HuH-7 (cell line): ENCODE results near the gene C12orf42.

Source experiments
- DNase-seq: peaks from one replicate; pipeline ENCODE4 v3.0.0; 2011; ENCODE audit warnings: low spot score

The C12orf42 gene

DNA sequence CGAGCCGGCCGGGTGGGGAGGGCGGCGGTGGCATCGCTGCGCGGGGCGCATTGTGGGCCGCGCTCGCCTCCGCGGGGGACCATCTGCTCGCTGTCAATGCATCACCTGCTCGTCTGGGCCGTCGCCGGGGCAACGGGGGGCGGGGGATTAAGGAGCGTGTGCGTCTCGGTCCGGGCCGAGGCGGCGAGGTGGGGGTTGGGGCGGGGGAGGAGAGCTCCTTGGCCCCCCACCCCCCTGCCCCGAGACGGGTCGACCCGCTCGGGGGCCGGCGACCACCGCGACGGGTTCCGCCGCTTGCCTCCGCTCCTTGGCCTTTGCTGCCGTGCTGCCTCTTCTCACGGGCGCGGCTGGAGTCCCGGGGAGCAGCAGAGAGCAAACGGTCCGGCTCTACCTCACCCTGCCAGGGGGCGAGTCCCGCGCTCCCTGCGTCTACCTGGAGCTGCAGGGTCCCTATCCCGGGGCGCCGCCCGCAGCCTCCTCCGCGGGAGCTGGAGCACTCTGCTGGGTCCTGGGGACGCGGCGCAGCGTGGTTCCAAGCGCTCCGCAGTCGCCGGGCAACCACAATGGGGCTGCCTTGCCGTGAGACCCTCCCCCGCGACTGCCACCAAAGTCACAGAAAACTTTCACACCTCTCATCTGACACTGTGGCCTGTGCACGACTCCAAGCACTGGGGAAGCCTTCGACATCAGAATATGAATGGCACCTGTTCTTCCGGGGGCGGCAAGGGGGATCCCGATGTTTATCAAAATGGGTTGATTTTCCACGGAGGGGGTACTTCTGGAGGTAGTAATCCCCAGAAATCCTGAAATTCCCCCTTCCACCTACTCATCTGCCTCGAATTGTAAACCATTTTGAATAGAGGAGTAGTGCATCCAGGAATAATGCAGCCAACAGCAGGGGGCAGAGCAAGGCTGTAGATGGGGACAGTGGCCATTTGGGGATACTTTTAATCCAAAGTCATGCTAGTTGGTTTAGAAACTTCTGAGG, at the start of gene C12orf42:
Gene C12orf42, minus strand, starts transcription at position 500 of the 988 bp plus-strand sequence. CDS start 17,542 bp downstream, outside the sequence.
- DNase-seq = peak; percentile 54

DNA sequence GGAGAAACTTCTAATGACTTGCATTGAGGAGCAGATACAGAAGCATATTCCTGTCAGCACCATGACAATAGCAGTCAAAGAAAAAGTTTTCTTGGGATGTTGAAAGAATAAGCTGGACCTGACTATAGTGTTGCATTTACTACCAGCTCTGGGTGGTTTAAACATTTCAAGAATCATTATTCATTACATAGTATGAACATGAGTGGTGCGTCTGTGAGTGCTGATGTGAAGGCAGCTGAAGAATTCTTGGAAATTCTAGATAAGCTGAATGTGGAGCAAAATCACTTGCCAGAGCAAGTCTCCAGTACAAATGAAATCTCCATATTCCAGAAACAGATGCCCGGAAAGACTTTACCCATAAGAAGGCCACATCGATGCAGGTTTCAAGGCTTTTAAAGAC, 46.3 kb upstream of the C12orf42 start:
- no peak for DNase-seq

DNA sequence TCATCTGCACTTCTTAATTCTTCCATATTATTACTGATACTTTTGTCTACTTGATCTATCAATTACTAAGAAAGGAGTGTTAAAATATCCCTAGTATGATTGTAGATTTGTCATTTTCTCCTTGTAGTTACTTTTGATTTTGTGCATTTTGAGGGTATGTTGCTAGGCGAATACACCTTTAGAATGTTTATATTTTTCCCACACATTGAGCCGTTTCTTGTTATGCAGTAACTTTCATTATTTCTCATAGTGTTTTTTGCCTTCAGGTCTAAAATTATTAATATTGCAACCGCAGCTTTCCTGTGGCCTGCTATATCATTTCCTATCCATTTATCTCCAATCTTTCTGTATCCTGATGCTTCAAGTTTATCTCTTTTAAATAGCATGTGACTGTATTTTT, 44.6 kb upstream of the C12orf42 start:
- DNase-seq = no peak

DNA sequence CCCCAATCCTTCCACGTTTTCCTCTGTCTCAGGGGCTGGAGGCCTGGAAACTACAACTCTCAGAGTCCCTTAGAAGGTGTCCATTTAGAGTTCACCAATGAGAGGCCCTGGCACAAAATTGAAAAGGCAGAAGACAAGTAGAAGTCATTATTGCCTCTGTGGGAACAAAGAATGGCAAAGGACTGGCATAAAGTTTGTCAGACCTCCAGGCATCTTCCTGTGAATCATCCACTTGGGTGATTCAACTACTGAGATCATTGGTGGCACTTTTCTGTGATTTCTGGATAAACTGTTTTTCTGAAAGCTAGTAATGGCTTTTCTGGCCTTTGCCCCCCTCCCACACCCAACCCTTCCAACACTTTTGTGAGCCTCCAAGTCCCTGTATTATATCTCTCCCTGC, 42.6 kb upstream of the C12orf42 start:
- no peak for DNase-seq

DNA sequence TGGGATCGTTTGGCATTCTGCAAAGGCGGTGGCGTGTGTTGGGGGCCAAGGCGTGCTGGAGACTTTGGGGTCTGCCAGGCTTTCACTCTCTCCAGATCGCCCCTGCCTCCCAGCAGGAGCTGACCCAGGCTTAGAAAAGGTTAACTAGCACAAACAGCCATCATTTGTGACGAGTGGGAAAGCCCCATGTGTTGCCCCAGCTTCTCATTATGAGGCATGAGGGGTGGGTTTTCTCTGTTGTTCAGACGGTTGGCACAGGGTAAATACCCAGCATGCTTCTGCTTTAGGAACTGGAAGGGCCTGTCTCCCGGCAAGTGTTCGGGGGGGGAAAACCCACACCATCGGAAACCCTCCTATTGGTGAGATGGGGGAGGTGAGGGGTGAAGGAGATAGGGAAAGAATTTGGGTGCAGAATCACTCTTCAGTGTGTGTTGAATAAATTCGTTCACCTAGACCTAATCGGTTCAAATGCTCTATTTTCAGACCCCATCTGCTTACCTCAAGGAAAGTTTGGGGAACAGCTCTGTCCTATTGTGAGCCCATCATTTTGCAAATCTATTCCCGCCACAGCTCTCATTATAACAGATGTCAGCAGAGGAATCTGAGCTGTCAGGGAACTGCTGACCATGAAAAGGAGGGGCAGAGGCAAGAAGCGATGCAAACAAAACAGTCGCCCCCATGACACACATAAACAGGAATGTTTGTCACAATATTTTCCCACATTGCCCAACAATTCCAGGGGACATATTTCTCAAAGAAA, 34.7 kb upstream of the C12orf42 start:
- no peak for DNase-seq

DNA sequence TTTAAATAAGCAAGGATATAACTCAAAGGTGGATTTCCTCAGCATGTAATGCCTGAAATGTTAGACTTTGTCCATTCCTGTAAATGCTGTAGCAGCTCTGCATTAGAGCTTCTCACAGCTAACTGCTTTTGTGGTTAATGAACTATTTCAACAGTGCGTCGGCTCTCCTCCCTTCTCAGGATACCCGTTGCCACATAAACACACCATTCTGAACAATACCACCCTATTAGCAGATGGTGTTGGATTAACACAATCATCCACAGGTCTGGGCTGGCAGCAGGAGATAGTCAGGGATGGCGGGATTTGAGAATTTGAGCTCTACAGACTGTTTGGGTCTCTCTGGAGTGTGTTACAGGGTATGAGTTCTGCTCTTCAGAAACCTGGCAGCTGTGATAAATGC, 33.5 kb upstream of the C12orf42 start:
- no peak for DNase-seq

DNA sequence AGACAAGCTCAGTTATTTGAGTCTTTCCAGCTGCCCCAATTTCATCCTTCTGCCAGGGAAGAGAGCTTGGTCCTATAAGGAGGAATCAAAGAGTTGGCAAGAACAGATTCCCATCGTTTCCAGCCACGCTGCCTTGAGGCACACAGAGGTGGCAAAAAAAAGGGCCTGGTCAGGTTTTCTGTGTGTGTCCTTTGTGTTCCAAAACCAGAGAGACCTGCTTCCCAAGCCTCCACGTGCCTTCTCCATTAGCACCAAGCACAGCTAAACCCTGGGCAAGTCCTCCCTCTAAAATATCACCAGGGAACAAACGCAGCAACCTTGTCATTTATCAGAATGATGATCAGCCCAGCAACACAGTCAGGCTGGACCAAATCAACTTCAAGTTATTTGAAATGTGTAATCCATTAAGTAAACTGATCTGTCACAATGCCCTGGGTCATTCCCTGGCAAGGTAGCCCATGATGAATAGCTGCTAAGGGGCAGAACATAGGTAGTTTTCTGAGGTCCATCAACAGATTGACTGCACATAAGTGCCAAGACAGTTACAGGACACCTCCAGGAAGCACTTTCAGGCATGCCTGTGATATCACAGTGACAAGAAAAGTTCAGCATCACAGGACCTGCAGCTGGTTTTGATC, 28.6 kb upstream of the C12orf42 start:
- DNase-seq = no peak

DNA sequence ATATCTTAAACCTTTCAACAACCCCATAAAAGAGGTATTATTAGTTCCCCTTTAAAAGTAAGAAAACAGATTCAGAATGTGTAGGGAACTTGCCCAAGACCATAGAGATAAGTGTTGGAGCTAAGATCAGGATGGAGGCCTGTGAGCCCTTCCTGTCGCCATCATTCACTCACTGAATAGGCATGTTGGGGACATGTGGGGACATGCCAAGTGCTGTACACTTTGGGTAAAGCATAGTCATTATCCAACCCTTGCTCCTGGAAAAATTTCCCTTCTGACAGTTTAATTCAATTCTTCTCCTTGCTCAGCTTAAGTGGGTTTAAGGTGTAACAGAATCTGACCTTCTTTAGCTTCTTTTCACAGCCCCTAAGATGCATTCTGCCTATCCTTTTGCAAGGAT, 28.0 kb upstream of the C12orf42 start:
- DNase-seq = no peak

DNA sequence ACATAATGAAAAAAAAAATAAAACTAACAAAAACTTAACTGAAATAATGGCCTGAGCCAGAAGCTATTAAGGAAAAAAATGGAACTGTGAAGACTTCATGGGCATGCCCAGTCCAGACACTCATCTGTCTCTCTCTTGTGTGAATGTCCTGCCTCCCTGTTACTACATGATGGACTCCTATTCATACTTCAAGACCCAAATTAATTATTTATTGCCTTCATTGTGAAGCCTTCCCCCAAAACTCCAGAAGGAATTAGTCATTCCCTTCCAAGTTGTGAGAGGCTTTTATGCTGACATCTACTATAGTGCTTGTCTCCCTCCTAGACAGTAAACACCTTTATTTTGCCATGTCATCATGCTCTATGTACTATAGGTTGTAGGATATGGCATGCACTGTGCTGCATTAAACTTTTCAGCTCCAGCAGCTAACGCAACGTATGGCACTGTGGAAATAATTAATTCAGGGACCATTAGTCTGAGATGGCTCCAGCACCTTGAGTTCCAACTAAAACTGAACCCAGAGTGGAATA, 25.0 kb upstream of the C12orf42 start:
- DNase-seq = no peak

DNA sequence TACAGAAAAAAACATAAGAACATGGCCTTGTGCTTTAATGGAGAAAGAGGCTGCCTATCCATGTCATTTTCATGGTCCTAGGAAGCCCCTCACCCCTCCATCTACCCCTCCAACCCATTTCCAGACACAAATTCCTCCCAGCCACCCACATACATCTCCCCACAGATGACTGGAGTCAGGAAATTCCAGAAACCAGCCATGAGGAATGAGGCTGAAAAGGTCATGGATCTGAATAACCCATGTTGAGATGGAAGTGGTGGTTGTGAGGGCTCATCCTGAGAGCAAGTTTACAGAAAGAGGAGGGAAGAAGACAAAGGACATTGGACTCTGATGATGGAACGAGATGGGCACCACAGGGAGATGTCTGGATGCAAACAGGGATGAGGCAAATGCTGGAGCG, 23.9 kb upstream of the C12orf42 start:
- DNase-seq = no peak

DNA sequence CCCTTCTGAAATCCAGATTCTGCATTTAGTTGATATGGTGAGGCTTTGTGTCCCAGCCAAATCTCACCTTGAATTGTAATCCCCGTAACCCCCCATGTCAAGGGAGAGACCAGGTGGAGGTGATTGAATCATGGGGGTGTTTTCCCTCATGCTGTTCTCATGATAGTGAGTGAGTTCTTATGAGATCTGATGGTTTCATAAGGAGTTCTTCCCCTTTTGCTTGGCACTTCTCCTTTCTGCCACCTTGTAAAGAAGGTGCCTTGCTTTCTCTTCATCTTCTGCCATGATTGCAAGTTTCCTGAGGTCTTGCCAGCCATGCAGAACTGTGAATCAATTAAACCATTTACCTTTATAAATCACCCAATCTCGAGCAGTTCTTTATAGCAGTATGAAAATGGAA, 23.1 kb upstream of the C12orf42 start:
- DNase-seq = no peak

DNA sequence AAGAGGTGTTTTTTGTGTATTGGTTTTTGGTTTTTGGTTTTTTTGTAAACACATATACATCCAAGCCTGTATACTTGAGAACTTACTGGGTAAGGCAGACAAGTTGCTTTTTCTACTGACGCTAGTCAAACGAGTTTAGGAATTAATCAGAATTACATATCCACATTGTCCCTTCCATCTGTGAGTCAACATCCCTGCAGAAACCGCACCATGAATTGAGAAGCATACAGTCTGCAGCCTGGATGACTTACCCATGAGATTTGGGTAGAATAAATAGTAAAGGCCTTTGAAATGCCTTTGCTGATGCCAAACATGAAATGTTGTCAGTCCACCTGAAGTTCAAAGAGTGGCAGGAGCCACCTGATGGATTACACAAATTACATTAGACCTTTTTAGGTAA, 21.4 kb upstream of the C12orf42 start:
- DNase-seq = no peak

DNA sequence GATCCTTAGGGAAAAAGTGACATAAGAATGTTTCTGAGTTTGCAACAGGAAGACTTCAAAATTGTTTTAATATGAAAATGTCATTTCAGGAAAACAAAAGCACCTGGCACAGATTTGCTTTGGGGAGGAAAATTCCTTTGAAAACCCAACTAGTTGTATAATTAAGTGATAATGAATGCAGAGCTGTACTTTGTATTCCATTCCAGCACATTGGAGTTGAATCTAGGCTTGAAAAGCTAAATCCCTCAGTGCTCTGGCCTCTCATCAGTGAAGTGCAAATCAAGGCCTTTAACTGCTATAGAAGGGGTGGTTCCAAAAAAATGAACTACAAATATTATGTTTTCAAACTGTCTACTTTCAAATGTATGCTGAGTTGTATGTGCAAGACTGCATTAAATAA, 19.6 kb upstream of the C12orf42 start:
- DNase-seq = no peak

DNA sequence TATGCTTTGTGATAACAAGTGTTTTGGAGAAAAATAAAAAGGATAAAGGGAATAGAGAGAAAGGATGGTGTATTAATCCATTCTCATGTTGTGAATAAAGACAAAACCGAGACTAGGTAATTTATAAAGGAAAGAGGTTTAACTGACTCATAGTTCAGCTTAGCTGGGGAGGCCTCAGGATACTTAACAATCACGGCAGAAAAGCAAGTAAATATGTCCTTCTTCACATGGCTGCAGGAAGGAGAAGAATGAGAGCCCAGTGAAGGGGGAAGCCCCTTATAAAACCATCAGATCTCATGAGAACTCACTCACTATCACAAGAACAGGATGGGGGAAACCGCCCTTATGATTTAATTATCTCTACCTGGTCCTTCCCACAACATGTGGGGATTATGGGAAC, 18.1 kb upstream of the C12orf42 start:
- no peak for DNase-seq

DNA sequence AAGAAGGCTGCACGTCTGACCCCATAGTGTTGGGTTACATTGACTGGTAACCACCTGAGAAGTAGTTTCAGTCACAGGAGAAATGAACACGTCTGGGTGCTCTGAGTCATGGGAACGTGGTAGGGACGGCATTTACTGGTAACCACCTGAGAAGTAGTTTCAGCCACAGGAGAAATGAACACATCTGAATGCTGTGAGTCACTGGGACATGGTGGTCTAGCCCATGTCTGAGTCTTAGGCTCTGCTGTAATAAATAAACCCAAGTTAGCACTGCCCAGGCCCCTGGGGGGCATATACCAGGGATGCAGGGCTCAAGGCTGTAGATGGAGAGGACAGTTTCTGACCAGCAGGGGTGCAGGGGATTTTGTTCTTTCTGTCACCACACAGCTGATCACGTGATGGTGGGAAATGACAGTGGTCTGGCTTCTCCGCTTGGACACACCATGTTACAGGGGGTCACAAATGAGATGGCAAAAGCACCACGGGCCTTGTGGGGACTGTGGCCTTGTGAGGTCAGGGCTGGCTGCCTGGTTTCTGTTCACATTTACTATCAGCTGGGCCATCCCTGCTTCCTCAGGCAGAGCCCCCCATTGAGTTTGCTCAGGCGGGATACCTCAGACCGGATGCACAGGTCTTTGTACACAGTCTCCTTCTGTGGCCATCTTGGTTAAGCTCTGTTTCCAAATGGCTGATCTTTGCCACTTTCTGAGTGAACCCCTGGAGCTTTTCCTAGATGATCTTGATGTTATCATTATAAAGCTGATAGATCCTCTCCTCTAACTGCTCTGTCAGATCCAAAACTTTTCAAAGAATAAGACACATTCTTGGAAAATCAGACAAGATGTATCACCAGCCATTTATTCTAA, 9.8 kb upstream of the C12orf42 start:
- DNase-seq = no peak

DNA sequence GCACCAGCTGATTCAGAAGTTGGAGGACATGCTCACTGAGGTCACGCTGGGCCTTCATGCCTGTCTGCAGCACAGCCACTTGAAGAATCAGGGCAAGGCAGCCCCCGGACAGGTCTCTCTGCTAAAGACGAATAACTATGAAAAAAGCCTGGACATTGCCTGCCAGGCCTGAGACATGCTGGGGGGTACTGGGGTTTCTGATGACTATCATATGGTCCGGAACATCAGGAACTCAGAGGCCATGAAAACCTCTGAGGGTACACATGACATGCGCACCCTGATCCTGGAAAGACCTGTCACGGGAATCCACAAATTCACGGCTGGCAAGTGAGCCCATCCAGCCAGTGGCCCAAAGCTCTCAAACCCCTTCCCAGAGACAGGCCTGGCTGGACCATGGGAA, 8.8 kb upstream of the C12orf42 start:
- no peak for DNase-seq

DNA sequence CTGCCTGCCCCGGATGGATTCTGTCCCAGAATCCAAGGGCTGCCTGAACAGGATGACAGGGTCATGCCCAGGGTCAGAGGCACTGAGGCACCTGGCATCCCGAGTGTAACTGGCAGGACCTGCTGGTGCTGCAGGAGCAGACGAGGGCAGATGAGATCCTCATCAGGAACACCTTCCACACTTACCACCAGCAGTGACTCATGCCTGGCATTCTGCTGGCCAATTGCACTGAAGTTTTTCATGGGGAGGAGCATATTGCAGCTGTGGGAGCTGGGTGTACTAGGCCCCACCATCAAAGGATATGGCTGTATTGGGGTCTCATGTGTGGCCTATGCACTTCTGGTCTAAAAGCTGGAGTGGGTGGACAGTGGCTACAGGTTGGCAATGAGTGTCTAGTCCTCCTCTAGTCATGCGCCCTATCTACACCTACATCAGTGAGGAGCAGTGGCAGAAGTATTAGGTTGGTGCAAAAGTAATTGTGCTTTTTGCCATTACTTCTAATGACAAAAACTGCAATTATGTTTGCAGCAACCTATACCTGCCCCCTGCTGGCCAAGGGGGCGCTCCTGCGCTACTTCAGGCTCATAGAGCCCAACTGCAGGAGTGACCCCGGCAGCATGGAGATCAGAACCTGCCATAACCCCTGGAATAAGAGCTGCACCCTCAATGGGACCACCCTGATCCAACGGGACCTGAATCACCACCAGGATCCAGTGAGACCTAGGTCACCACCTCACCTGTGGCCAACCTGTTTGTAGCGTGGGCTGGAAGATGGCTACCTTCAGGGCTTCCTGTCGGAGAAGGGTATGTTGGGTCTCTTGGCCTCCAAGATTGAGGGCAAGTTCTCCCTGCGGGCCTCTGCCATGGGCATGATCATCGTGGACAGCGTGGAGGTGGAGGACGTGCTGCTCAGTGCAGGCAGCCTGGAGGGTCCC, 8.0 kb upstream of the C12orf42 start:
- peak; percentile 41 for DNase-seq

DNA sequence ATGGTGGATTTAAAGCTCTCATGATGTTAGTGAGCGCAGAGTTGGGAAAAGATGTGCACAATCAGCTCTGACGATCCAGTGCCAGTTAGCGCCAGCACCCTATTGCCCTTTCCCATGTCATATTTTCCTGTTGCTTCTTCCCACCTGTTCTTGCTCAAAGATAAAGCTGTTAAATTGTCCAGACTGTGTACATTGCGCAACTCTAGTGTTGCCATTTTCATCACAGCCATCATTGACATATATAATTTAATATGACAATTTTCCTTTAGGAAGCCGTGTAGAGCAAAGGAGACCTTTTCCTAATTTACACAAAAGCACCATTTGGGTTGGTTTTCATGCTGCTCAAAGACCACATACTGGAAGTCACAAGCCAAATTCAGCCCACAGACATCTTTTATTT, 5.7 kb upstream of the C12orf42 start:
- DNase-seq = no peak

DNA sequence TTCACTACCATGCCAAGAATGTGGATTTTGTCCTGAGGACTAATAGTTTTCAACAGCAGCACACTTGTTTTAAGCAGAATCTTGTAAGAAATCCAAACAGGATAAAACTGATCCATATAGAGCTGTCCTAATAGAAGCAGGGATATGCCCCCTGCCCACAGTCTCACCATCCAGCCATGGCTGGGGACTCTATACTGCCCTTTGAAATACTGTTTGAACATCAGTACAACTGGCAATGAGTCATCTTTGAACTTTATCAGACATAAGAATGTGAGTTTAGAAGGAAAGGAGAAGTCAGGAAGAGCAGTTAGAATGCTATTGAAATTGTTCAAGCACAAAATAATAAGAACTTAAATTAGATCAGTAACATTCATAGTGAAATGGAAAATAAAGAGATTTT, 3.8 kb upstream of the C12orf42 start:
- no peak for DNase-seq

DNA sequence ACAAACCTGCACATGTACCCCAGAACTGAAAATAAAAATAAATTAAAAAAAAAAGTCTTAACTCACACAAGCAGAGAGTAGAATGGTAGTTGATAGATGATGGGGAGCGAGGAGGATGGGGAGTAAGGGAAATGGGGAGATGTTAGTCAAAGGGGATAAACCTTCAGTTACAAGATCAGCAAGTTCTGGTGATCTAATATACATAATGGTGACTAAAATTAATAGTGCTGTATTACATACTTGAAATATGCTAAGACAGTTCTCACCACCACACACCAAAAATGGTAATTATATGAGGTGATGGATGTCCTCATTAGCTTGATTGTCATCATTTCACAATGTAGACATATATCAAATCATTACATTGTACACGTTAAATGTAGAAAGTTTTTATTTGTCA, 3.2 kb upstream of the C12orf42 start:
- no peak for DNase-seq
